OCI-M2 (cell line): Measurements from ENCODE around the gene ZNF98.

Source experiments
- DNase-seq: peaks from one replicate; lab custom pipeline; 2025; ENCODE audit not compliant: unreplicated experiment; lab: John Stamatoyannopoulos, UW

The ZNF98 gene

DNA sequence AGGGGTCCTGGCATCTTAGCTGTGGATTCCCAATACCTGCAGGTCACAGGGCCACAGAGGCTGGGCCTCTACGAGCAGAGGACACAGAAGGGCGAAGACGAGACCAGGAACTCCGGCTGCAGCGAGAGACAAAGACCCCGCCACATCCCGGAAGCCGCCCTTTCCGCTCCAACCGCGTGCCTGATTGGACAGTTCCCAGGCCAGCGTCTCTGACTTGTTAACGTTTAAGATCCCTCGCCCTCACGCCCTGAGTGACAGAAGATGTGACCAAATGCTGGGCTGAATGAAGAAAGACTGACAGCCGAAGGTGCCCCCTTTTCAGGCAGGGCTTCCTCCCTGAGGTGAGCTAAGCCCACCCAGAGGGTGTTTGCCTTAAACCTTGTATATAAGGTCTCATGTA, at the start of gene ZNF98:
TSS of gene ZNF98 (minus strand) at position 136 of the 400 bp plus-strand sequence. CDS start at position 14, 122 bp downstream.
- DNase-seq = no peak

DNA sequence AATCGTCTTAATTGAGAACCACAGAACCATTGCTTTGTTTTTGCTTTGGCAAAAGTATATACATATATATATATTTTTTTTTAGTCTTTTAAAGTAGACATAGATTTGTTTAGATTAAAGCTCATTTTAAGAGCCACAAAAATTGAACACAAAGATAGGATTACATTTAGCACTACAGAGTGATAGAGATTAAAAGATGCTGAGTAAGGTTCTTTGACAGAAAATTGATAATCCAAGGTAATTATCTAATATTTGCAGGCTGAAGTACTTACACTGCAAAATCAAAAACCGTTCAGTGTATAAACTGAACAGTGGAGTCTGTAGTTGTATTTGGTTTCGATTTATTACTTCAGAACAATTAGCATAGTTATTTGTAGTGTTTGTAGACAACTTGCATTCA, 24.5 kb upstream of the ZNF98 start:
- no peak for DNase-seq

DNA sequence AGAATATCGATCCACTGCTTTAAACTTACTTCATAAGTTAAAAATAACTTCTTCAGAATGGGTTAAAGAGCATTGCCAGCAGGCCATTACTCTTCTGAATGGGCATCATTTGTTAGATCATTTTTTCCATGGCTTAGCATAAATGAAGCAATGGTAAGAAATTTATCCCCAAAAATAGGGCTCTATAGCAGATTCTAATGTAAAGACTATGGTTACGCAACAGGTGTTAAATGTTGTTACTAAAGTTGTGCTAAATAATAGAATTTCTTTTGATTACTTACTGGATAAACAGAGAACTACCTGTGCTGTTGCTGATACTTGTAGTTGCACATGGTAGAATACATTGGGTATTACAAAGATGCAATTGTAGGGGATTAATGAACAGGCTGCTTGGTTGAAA, 15.9 kb upstream of the ZNF98 start:
- no peak for DNase-seq

DNA sequence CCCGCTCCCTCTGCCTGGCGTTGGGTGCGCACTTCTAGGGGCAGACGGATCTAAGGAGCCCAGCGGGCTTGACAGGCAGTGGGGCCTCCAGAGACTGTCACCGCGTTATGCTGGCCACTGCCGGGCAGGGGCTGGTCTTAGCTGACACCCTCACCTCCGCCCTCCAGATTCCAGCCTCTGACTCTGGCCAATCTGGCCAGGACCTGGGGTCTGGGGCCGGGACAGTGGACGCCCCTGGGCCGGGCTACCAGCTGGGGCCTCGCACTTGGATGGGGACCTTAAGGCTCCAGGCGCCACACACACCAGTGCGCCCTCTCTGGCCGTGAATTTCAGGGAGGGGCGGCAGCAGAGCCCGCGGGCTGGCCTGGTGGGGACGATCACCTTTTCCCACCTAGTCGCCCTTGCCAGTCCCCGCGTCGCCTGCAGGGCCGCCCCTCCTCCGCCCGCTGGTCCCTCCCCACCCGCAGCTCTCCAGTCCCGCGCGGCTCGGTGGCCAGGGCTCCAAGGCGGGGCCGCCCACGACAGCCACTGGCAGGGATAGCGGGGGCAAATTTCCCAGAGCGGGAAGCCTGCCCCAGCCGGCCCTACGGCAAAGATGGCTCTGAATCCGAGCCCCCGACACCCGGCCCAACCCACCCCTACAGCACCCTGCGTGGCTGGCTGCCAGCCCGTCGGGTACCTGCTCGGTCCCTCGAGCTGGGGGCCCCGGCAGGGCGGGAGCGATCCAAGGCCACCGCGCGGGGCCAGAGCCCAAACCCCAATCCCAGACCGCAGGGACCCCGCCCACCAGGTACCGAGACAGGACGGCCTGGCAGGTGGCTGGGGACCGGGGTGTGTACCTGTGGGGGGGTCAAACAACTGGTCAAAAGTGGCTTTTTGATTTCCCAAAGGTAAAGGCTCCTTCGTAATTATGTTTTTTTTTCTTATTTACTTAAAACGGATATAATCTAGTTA, 6.1 kb upstream of the ZNF98 start:
- DNase-seq = no peak

DNA sequence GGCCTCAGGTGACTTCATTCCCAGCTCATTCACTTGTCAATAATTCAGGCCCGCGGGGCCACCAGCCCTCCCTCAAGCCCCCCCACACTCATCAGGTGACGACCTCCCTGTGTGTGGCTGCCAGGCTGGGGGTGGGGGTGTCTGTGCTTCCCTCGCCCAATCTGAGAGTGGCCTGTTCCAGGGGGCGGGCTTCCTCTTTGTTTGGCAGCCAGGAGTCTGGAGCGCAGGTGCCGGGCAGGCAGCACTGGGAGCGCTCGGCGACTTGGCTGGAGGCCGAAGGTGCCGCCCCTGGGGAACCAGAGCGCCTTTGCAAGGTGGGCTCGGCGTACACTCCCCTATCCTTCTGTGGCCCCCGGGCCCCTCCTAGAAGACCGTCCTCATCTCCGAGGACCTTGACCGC, 5.4 kb upstream of the ZNF98 start:
- no peak for DNase-seq

DNA sequence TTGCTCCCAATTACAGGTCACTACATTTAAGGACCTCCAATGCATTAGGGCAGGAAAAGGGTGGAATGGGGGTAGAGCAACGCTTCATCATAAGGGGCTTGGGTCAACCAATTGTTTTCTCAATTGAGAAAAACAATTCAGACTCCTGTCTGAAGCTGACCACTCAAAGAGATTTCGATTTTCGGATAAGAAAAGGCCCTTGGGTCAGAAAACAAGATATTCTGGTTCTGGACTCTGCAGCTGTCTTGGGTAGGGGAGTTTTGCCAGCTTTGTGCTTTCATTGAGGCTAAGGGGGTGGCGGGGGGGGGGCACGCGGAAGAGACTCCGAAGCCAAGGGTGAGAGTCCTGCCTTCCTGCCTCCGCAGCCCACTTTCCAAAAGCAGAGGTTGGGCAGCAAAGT, 4.8 kb upstream of the ZNF98 start:
- no peak for DNase-seq

DNA sequence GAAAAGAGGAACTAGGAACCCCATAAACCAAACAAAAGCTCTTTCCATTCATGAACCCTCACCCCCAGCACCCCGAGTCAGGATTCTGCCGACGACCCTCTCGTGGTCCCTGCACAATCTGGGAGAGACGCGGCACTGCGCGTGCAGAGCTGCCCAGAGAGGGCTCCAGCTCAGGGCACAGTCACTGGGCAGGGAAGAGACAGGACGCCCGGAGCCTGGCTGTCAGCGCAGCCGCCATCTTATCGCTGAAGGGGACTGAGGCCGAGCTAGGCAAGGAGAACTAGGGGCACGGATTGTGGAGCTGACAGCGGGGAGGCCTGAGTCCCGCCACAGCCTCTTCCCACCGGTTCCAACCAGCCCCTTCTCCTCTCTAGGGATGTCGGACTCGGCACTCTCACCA, 349 bp downstream of the ZNF98 start:
- DNase-seq = no peak

DNA sequence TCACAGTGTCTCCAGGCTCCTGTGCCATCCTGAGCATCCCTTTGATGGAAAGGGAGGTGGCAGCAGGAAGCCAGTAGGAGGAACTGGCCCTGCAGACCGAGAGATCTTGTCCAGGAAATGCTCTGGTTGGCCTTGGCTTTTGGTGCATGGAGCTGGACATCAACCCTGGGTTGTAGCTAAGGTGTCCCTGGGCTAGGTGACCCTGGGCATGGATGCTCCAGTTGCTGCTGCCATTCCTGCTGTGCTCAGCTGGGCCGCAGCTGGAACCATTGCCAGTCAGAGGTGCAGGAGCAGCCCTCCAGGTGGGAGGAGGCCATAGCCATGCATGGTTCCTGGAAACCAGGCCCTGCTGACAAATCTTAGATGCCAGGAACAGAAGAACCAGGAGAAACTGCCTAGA, 67.5 kb downstream of the ZNF98 start:
- DNase-seq = no peak
